Esophagus muscularis mucosa (tissue), 4 donors: ENCODE results near the gene PTCD3. TPM values are rescaled to one million over a fixed set of nuclear protein-coding genes. Genes with fewer than 3 reads are reported as not detected.

ENCODE experiments used
- DNase-seq: peaks from one replicate; pipeline ENCODE4 v3.0.0-alpha.2; 2017; ENCODE audit errors: extremely low spot score
- H3K27ac ChIP-seq, 4 donors: fragments of 200-600 bp; sonication (generic); replicated peaks in 1 of 4; 1 replicate in 3 of 4; 2 replicates in 1 of 4; pipeline ENCODE4 v1.5.1; 2016 to 2019; ENCODE audit warnings: mild to moderate bottlenecking in 1 of 4
- H3K27me3 ChIP-seq, 4 donors: fragments of 200-600 bp; sonication (generic); one replicate each; pipeline versions ENCODE4 v1.5.1 to v1.6.0; 2016 to 2019
- H3K36me3 ChIP-seq, 4 donors: fragments of 200-600 bp; sonication (generic); one replicate each; pipeline ENCODE4 v1.5.1; 2016 to 2019
- H3K4me1 ChIP-seq, 4 donors: fragments of 200-600 bp; sonication (generic); one replicate each; pipeline ENCODE4 v1.5.1; 2016 to 2019
- H3K4me3 ChIP-seq, 4 donors: fragments of 200-600 bp; sonication (generic); 1 replicate in 2 of 4; 2 replicates in 2 of 4; pipeline ENCODE4 v1.5.1; 2016 to 2019; ENCODE audit warnings: mild to moderate bottlenecking in 4 of 4, moderate library complexity in 1 of 4
- H3K9me3 ChIP-seq, 4 donors: fragments of 200-600 bp; sonication (generic); 1 replicate in 3 of 4; 2 replicates in 1 of 4; pipeline ENCODE4 v1.5.1; 2016 to 2019
- EP300 ChIP-seq: sonication (generic); formaldehyde crosslinking; IDR thresholded peaks from one replicate; pipeline ENCODE4 v1.6.1; 2017; ENCODE audit warnings: antibody characterized with exemption
- POLR2A ChIP-seq: fragments of 450-650 bp; IDR thresholded peaks from one replicate; pipeline ENCODE4 v1.6.1; 2017; ENCODE audit warnings: antibody characterized with exemption, moderate library complexity, mild to moderate bottlenecking, low read depth
- POLR2AphosphoS5 ChIP-seq, 2 donors: sonication (generic); formaldehyde crosslinking; IDR thresholded peaks; one replicate each; pipeline ENCODE4 v1.6.1; 2017; ENCODE audit warnings: antibody characterized with exemption in 2 of 2
- WGBS: methylation state at CpG from one replicate; pipeline ENCODE4 v1.1.5; 2018; 5-methylcytosine and 5-hydroxymethylcytosine counted together
- intact Hi-C: fragments of 100-400 bp; cut with DNase I; formaldehyde crosslinking; loops from one replicate; pipeline ENCODE4 v1.15.1; 2023
- total RNA-seq, 4 donors: library from RNA; depleted of rRNA; stranded (reverse); fragments of >200 nt; gene quantifications; one replicate each; pipeline versions ENCODE4 v1.1.0 to v1.2.1, GENCODE V29; 2016
- TF ChIP-seq, protein P1 (sequence below), 3 experiments: fragments of 200-600 bp in 2 of 3; fragments of 450-650 bp in 1 of 3; sonication (generic) in 2 of 3; IDR thresholded peaks; one replicate each; pipeline ENCODE4 v1.5.1; 2017 to 2019; ENCODE audit warnings: antibody characterized with exemption in 3 of 3, mild to moderate bottlenecking in 2 of 3, moderate library complexity in 1 of 3

Gene PTCD3
- total RNA-seq, 4 donors from 2014 or later: 40.4 to 65.1 (median 45.5) TPM

- Histone ChIP-seq H3K9me3 (no peaks in the 10 kb centered on the region), H3K27me3 (no peaks in the 10 kb centered on the region), H3K27ac (peak overlapping the region in 3 of 4 donors; percentile 74 to 89 (median 83)), H3K36me3 (peaks cover 6 to 48% (median 43%) of the 10 kb centered on the region in 4 donors), H3K4me1 (peaks cover 30 to 47% (median 42%) of the 10 kb centered on the region in 4 donors), H3K4me3 (peak overlapping the region; percentile 71 to 85 (median 85))
- TF ChIP-seq, protein P1, sequence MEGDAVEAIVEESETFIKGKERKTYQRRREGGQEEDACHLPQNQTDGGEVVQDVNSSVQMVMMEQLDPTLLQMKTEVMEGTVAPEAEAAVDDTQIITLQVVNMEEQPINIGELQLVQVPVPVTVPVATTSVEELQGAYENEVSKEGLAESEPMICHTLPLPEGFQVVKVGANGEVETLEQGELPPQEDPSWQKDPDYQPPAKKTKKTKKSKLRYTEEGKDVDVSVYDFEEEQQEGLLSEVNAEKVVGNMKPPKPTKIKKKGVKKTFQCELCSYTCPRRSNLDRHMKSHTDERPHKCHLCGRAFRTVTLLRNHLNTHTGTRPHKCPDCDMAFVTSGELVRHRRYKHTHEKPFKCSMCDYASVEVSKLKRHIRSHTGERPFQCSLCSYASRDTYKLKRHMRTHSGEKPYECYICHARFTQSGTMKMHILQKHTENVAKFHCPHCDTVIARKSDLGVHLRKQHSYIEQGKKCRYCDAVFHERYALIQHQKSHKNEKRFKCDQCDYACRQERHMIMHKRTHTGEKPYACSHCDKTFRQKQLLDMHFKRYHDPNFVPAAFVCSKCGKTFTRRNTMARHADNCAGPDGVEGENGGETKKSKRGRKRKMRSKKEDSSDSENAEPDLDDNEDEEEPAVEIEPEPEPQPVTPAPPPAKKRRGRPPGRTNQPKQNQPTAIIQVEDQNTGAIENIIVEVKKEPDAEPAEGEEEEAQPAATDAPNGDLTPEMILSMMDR (IDR thresholded peaks at IDR 0.05): no peak
- TF ChIP-seq POLR2A (no peak), POLR2AphosphoS5 (IDR thresholded peaks at IDR 0.05) (no peak), EP300 (no peak)
- intact Hi-C loops: loop anchor here (5.0 kb wide), 1 partner anchor 520 kb away; no protein-coding TSS in a partner anchor
- WGBS: 27% methylated on average over 5 of the region's 5 CpGs
- DNase-seq: no peak
Measured at GRCh38 chr2:86107031-86107430, 996 bp downstream of the PTCD3 start.

- intact Hi-C loops: no loop called here
- 99% methylated on average over 2 of the region's 2 CpGs for WGBS
- TF ChIP-seq POLR2AphosphoS5 (IDR thresholded peaks at IDR 0.05) (no peak), POLR2A (no peak), EP300 (no peak)
- TF ChIP-seq, protein P1 (IDR thresholded peaks at IDR 0.05): no peak
- Histone ChIP-seq H3K36me3 (peaks cover 53 to 93% (median 86%) of the 10 kb centered on the region in 4 donors), H3K4me3 (no peak overlapping the region), H3K4me1 (peaks cover 14 to 22% (median 21%) of the 10 kb centered on the region in 4 donors), H3K9me3 (no peaks in the 10 kb centered on the region), H3K27ac (no peak overlapping the region), H3K27me3 (no peaks in the 10 kb centered on the region)
- no peak for DNase-seq
Measured at GRCh38 chr2:86118130-86118529, 12.1 kb downstream of the PTCD3 start.

DNA sequence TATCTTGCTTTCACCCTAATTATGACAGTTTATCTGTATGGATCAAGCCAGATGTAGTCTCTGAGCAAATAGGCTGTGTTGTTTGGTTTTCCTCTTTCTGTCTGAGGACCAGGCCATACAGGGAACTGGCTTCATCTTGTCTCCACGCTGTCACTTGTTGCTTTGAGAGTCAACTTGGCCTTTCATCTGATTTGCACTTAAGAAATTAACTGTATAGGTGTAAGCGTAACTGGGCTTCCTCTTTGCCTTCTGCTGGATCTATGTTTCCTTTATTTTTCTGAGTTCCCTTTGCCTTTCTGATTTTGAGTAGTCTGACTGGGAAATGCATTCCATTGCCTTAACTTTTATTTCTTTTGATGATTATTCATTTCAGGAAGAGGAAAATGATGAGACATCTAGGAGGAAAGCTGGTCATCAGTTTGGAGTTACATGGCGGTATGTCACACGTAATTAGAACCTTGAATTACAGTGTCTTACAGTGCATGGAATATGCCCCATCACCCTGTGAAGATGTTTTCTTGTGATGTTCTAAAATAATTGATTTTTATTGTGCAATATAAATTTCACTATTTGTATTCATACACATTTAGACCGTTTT is 17.4 kb downstream of the PTCD3 start:
- Histone ChIP-seq H3K27ac (no peak overlapping the region), H3K36me3 (peaks cover 97 to 100% (median 99%) of the 10 kb centered on the region in 4 donors), H3K4me3 (no peak overlapping the region), H3K27me3 (no peaks in the 10 kb centered on the region), H3K4me1 (no peaks in the 10 kb centered on the region), H3K9me3 (no peaks in the 10 kb centered on the region)
- no peak for TF ChIP-seq POLR2A
- TF ChIP-seq POLR2AphosphoS5 (IDR thresholded peaks at IDR 0.05): no peak
- no peak for TF ChIP-seq EP300
- TF ChIP-seq, protein P1 (IDR thresholded peaks at IDR 0.05): no peak
- intact Hi-C loops: no loop called here
- DNase-seq: no peak
- 85% methylated on average over 5 of the region's 5 CpGs for WGBS

- H3K36me3 ChIP-seq: peaks cover 94 to 100% (median 99%) of the 10 kb centered on the region in 4 donors
- no peak overlapping the region for H3K4me3 ChIP-seq
- 76% methylated on average over 5 of the region's 5 CpGs for whole genome bisulfite sequencing
- no peaks in the 10 kb centered on the region for H3K9me3 ChIP-seq
- no peaks in the 10 kb centered on the region for H3K4me1 ChIP-seq
- no peak for DNase-seq
- H3K27me3 ChIP-seq: no peaks in the 10 kb centered on the region
- TF ChIP-seq POLR2A: no peak
- no peak for TF ChIP-seq POLR2AphosphoS5 (IDR thresholded peaks at IDR 0.05)
- no peak for TF ChIP-seq EP300
- TF ChIP-seq, protein P1 (IDR thresholded peaks at IDR 0.05): no peak
- intact Hi-C loops: no loop called here
- H3K27ac ChIP-seq: no peak overlapping the region
Measured at GRCh38 chr2:86124683-86125082, 18.6 kb downstream of the PTCD3 start.
